Activated CD8-positive, alpha-beta memory T cell treated with anti-CD3 and anti-CD28 coated beads, Interleukin-2, amount 50 U/mL, for 4 hours (primary cell): ENCODE results near the gene PPP1R8.

Source experiments
- DNase-seq: peaks from one replicate; pipeline ENCODE4 v3.0.0-alpha.2; 2020

PPP1R8 gene

DNA sequence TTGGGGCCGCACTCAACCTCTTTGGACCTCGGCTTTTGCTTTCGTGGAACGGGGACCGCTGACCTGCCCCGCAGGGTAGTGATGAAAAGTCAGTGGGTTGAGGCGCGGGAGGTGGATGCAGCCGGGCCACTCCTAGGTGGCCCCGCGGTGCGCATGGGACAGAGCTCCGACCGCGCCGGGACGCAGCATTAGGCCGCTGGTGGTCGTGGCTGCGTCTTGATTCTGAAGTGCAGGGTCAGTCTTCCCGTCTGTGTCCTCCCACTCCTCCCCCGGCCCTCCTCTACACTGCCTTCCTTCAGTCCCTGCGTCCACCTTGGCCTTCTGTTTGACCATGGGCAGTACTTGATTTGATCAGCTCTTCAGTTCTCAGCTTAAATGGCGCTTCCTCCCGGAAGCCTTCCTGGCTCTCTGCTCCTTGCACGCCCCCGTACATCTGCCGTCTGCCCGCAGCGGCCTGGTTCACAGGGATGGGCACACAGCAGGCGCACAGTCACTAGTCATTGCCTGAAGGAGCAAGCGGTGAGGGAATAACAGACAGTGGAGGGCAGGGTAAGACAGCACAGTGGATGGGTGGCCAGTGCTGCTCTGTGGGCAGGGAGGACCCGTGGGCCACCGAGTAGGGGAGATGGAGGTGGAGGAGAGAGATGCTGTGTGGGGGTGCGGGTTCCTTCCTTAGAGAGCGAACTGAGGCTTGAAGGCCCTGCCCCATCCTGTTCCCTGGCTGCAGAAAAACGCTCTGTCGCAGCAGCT is 42.4 kb downstream of the PPP1R8 start:
- DNase-seq: peak; percentile 27

DNA sequence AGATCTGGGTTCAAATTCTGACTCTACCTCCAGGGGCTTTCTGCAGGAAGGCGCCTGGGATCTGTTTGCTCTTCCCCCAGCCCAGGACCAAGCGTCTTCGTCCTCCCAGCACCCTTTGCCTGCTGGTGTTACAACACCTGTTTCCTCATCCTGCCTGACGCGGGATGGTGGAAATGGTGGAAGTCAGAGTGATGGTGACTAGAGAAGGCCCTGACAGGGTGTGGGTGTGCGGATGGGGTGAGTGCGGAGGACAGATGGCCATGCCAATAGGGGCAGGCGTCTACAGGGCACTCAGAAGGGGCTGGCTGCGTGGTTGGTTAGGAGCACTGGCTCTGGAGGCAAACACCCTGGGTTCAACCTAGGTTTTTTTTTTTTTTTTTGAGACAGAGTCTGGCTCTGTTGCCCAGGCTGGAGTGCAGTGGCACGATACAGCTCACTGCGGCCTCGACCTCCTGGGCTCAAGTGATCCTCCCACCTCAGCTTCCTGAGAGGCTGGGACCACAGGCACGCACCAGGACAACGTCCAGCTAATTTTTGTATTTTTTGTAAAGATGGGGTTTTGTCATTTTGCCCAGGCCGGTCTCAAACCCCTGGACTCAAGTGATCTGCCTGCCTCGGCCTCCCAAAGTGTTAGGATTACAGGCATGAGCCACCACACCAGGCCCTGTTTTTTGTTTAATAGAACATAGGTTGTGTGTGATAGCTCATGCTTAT is 43.2 kb downstream of the PPP1R8 start:
- no peak for DNase-seq

DNA sequence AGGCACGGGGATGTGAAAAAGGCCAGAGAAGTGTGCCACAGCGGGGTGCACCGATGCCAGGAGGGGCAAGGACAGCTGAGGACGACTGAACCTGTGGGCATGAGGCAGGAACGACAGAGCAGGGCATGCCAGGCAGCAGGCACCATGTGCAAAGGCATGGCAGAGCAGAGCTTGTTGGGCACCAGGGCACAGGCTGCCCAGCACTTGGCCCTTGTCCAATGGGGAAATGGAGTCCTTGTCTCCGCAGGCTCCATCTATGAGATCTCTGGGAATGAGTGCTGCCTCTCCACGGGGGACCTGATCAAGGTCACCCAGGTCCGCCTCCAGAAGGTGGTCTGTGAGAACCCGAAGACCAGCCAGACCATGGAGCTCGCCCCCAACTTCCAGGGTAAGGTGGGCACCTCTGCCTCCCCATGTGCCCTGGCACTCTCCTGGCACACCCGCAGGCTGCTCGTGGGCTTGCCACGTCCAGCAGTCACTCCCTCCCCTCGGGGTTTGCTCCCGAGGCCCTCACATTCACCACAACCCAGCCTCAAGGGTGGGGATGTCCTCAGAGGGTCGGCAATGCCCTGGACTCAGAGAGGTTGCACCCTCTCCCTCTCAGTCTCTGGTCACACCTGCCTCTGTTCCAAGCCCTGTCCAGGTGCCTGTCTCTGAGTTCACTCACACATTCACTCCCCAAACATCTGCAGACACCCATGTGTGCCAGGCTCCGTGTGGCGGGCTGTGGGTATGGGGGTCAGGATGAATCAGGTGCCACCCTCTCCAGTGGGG is 45.9 kb downstream of the PPP1R8 start:
- no peak for DNase-seq

DNA sequence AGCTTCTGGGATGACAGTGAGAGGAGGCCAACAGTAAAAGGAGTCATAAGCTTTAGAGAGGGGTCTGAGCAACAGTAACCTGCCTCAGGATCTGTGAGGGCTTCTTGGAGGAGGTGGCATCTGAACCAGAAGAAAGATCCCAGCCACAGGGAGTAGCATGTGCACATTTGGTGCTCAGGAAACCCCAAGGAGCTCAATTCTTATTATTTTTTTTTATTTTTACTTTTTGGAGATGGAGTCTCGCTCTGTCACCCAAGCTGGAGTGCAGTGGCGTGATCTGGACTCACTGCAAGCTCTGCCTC is 46.5 kb downstream of the PPP1R8 start:
- no peak for DNase-seq

DNA sequence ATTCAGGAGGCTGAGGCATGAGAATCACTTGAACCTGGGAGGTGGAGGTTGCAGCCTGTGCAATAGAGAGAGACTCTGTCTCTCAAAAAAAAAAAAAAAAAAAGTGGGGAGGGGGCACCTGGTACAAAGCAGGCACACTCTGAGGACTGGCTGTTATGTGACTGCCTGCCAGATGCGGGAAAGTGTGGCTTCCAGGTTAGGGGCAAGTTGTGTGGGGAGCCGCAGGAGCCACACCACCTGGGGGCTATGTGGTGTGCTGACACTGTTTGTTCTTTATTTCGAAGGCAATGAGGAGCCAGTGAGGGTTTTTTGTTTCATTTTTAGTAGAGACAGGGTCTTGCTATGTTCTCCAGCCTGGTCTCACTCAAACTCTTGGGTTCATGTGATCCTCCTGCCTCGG is 47.5 kb downstream of the PPP1R8 start:
- no peak for DNase-seq

DNA sequence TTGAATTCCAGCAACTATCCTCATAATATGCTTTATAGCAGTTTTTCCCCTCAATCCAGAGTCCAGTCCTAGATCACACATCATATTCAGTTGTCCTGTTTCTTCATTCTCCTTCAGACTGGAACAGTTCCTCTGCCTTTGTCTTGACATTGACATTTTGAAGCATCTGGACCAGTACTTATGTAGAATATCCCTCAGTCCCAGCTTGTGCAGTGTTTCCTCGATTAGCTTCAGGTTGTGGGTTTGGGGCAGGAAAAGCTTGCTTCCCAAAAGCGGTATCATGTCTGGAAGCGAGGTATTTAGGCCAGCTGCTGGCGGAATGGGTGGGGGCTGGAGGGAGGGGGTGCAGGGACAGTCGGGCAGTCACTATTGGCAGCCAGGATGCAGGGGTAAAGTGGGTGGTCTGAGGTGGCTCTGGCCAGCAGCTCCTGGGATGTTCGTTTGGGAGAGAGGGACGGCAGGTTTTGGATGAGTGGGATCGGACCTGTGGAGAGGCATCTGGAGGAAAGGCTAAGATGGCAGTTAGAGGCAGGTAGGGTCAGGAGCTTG is 48.3 kb downstream of the PPP1R8 start:
- no peak for DNase-seq

DNA sequence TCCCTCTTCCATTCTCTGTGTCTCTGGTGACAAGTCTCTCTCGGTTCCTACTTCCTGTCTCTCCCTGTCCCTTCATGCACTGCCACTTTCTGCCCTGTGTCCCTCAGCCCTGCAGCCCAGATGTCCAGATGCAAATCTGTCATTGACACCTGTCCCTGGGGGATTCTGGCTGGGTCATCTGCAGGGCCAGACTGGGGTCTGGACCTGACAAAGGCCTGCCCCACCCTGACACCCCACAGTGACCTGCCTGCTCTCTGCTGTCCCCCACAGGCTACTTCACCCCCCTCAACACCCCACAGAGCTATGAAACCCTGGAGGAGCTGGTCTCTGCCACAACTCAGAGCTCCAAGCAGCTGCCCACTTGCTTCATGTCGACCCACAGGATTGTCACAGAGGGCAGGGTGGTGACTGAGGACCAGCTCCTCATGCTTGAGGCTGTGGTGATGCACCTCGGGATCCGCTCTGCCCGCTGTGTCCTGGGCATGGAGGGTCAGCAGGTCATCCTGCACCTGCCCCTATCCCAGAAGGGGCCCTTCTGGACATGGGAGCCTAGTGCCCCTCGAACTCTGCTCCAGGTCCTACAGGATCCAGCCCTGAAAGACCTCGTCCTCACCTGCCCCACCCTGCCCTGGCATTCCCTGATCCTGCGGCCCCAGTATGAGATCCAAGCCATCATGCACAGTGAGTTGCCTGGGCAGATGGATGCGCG is 48.9 kb downstream of the PPP1R8 start:
- DNase-seq: no peak

DNA sequence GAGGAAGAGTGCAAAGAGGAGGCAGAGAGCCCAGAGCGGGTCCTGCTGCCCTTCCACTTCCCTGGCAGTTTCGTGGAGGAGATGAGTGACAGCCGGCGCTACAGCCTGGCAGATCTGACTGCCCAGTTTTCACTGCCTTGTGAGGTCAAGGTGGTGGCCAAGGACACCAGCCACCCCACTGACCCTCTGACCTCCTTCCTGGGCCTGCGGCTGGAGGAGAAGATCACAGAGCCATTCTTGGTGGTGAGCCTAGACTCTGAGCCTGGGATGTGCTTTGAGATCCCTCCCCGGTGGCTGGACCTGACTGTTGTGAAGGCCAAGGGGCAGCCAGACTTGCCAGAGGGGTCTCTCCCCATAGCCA is 51.9 kb downstream of the PPP1R8 start:
- DNase-seq: no peak

DNA sequence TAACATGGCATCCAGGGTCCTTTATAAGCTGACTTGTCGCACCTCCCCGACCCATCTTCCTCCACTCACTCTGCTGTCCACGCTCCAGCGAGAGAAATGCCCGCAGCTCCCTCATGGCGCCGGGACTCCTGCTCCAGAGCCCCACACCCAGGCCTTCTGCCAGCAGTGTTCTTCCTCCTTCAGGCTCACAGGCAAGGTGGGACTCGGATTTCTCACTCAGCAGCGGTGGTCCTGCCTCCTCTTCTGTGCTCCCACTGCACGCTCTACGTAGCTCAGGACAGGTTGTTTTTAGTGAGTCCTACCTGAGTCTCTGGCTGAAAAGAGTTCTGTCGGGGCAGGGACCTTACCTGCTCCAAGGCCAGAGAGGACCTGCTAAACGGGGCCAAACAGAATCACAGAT is 53.0 kb downstream of the PPP1R8 start:
- DNase-seq: no peak

DNA sequence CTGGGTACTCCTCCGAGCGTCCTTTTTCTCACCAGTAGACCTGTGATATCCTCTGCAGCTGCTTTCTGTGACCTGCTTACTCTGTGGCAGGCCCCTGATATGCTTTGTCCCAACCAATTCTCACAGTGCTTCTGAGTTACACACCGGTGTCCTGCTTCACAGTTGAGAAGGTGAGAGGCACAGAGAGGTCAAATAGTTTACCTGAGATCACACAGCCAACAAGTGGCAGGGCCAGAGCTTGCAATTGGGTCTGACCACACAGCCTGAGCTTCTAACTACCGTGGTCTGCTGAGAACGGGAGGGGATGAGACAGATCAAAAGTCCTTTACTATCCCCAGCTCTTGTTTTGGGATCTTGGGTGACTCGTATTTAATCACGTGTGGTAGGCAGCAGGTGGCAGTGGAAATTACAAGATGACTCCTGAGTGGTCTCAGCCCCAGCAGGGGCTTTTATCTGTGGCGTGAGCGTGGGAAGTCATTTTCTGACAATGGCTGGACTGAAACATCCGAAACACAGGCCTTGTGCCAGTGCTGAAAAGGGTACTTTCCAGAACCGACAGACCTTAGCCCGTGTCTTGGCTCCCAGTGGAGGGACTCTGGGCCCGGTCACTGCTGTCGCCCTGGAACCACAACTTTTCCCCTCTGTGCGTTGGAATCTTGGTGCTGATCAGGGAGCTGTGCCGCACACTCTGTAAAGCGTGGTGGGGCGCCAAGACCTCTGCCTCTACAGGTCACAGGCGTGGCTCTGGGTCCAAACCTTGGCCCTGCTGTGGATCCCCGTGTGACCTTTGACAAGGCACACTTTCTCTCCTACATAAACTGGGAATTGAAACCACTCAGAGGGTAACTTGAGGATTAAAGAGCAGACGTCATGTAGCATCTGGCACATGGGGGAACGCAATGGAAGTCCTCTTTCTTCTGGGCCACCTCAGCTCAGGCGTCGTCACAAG is 53.7 kb downstream of the PPP1R8 start:
- DNase-seq: no peak

DNA sequence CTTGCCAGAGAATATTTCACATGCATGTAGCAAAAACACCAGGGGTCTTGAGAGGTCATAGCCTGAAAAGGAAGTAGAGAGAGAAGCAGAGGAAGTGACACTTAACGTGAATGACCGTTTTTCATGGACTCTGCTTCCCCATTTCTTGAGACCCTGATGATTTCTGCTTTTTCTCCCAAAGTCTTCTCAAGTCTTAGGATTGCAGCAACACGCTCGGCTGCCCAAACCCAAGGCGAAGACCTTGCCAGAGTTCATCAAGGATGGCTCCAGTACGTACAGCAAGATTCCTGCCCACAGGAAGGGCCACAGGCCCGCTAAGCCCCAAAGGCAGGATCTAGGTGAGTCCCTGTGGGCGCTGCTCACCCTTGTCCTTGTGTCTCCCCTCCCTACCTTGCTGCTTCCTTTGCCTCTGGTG is 54.5 kb downstream of the PPP1R8 start:
- no peak for DNase-seq

DNA sequence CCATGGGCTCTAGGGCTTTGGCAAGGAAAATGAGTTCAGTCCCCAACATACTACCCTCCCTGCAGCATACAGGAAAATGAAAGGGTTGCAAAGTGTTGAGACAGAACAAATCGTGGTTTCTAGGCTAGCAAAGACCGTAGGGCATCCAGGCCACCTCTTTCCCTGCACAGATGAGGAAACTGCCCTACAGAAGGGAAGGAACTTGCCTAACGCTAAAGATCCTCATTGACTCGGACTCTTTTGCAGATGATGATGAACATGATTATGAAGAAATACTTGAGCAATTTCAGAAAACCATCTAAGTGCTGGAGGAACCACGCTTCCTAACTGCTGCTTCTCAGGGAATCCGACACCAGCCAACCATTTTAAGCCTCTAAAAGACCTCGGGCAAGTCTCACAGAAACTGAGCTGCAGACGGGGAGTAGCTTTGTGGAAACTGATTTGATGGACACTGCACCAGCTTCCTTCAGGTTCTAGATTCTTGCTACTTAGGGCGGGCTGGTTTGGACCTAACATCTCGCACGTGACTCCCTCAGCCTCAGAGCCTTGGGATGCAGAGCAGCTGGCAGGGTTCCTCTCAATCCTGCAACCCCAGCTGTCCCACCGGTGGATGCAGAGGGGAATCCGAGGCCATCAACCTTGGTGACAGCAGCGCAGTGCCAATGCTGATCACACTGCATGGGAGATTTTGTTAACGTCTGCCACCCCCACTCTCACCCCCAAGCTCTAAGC is 55.2 kb downstream of the PPP1R8 start:
- no peak for DNase-seq

DNA sequence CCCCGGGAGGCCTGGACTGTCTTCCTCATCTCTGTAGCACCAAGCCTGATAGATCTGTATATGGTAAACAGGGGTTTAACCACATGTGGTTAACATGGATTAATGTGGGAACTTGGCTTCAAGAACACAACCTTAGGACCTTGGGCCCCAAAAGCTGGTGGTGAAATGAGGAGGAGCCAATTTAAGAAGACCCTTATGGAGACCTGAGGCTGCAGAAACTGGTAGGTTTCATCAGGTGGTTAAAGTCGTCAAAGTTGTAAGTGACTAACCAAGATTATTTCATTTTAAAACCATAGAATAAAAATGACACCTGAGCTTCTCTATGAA is 55.7 kb downstream of the PPP1R8 start:
- no peak for DNase-seq

DNA sequence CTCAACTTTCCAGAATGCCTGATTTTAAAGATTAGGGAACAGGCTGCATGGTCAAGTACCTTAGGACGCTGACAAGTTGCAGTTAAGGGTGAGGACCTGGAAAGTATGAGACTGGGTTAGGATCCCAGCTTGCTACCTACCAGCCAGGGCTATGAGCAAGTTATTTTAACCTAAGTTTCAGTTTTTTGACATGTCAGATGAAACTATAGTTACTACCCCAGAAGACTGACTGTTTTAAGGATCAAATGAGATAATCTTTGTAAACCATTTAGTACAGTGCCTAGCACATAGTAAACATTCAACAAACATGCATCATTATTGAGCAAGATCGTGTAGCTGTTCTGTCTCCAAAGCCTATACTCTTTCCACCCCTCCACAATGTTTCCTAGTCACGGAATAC is 56.2 kb downstream of the PPP1R8 start:
- no peak for DNase-seq

DNA sequence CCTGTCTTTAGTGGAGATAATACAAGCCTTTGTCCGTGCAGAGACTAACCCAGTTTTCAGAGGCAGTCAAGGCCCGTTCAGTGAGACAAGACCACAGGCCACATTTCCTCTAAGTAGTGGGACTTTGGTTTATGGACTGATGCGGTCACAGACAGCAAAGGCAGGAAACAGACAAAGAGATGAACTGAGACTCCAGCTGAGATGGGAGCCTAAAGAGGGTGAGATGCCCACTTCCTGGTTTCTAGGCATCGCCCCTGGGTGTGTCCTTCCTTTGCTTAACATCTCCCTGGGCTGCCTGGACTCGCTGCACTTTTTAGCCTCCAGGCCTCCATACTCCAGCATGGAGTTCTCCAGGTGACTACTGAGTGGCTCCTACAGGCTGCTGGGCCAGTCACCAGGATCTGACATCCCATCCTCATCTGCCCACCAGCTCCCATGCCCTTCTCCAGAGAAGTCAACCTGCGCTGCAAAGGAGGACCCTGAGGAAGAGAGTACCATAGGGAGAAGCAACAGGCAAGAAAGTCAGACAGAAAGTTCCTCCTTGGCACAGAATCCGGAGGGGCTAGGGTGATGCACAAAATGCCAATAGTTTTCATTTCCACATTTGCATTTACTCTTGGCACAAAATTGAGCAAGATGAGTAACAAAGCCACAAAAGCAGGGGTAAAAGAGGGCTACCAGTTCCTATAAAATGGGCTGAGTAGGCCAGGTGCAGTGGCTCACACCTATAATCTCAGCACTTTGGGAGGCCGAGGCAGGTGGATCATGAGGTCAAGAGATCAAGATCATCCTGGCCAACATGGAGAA is 56.8 kb downstream of the PPP1R8 start:
- DNase-seq: no peak

DNA sequence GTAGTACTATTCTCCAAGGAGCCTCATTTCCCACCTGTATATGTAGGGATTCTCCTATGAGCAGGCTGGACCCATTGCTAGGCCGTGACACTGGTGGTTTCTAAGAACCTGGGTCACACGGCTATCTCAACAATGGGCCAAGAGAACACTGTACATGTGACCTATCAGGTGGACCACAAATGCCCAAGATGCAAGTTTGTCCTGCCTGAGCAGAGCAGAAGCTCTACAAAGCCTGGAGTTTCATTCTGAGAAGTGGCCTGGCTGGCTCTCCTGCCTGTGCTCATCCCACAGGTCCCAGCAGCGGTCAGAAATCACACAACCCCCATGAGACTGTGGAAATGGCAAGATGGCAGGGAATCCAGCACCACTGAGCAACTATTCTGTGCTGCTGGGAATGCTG is 58.9 kb downstream of the PPP1R8 start:
- no peak for DNase-seq

DNA sequence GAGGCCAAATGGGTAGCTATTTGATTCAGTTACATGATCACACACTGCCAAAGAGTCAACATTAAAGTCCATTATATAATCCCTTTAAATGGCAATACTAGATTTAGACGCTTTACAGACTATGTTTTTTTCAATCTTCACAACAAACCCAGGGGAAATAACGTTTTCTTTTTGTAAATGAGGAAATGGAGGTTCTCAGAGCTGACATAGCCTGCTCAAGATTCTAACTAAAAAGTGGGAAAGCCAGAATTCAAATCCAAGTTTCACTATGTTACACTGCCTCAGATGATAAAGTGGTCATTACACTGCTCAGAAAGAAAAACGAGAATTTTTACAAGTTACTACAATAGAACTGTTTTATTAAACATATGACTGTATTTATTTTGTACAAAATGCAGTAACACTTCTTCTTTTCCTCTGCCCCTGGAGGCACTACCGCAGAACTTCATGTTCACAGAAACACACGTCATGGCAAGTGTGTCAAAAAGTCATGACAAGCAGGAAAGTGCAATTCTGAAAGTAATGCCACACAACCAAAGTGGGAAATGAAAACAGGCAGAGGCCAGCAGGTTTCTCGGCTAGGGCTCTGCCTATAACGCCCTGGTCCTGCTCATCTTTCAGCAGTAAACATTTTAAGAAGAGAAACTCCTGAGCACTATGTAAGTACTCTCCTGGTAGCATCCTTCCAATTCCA is 60.8 kb downstream of the PPP1R8 start:
- no peak for DNase-seq

DNA sequence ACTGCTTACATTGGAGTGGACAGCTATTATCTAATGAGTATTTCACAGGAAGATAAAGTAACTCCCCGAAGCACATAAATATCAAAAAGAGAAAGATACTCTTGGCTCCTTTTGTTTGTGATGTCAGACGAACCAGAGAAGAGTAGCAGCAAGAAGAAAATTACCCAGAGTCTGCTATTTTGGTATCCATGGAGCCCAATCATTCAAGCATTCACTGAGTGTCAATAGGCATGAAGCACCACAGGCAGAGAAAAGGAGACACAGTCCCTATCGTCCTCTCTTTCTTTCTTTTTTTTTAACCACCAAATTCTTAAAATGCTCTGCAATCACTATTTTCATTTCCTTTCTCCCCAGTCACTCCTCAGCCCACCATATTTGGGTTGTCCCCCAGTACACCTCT is 63.9 kb downstream of the PPP1R8 start:
- DNase-seq: no peak
